PC-9 (cell line): ENCODE results near the gene ALK. TPM values are rescaled to one million over a fixed set of nuclear protein-coding genes. Genes with fewer than 3 reads are reported as not detected.

Experiments used
- BruUV-seq: library from RNA; stranded (reverse); fragments of 400-500 nt; replicated peaks from 2 replicates; lab custom pipeline; 2021; lab: Mats Ljungman, UMichigan
- CTCF ChIA-PET: fragments of 300-600 bp; sonication (Branson Sonifier 250); formaldehyde crosslinking; loops from one replicate; lab custom pipeline; 2022; ENCODE audit warnings: antibody characterized with exemption; lab: Charles Lee
- POLR2A ChIA-PET: fragments of 300-600 bp; sonication (Branson Sonifier 250); formaldehyde crosslinking; loops from one replicate; lab custom pipeline; 2022; ENCODE audit warnings: antibody characterized with exemption; ENCODE audit not compliant: unreplicated experiment; lab: Charles Lee
- DNase-seq, 2 experiments: peaks; one replicate each; pipeline versions ENCODE4 v3.0.0 to v3.0.0-alpha.2; 2015 to 2022; ENCODE audit warnings: mixed read lengths in 1 of 2
- H2AFZ ChIP-seq: fragments of 200-600 bp; sonication (generic); 2 replicates; pipeline ENCODE4 v1.8.1; 2017; ENCODE audit warnings: antibody characterized with exemption
- H3F3A ChIP-seq: fragments of 200-600 bp; sonication (generic); 2 replicates; pipeline ENCODE4 v1.8.1; 2017; ENCODE audit warnings: antibody characterized with exemption, mild to moderate bottlenecking, low read depth; ENCODE audit not compliant: insufficient read depth
- H3K27ac ChIP-seq: fragments of 200-600 bp; sonication (generic); 2 replicates; pipeline ENCODE4 v1.6.1; 2016; ENCODE audit warnings: mixed run types
- H3K27me3 ChIP-seq: fragments of 200-600 bp; sonication (generic); 2 replicates; pipeline ENCODE4 v1.6.1; 2016; ENCODE audit warnings: low read depth, mixed run types; ENCODE audit not compliant: insufficient read depth
- H3K36me3 ChIP-seq: fragments of 200-600 bp; sonication (generic); 2 replicates; pipeline ENCODE4 v1.6.1; 2016; ENCODE audit warnings: low read depth, mixed run types
- H3K4me1 ChIP-seq: fragments of 200-600 bp; sonication (generic); replicated peaks from 2 replicates; pipeline ENCODE4 v1.6.1; 2016; ENCODE audit warnings: mixed run types; ENCODE audit not compliant: insufficient read depth
- H3K4me2 ChIP-seq: fragments of 200-600 bp; sonication (generic); 2 replicates; pipeline ENCODE4 v1.6.1; 2017; ENCODE audit warnings: mixed run types
- H3K4me3 ChIP-seq: fragments of 200-600 bp; sonication (generic); 2 replicates; pipeline ENCODE4 v1.6.1; 2016; ENCODE audit warnings: mixed run types
- H3K79me2 ChIP-seq: fragments of 200-600 bp; sonication (generic); 2 replicates; pipeline ENCODE4 v1.6.1; 2017; ENCODE audit warnings: low read depth, mixed run types
- H3K9me2 ChIP-seq: fragments of 200-600 bp; sonication (generic); 2 replicates; pipeline ENCODE4 v1.8.1; 2017; ENCODE audit warnings: mild to moderate bottlenecking; ENCODE audit not compliant: insufficient read depth
- H3K9me3 ChIP-seq: fragments of 200-600 bp; sonication (generic); 2 replicates; pipeline ENCODE4 v1.8.1; 2016; ENCODE audit warnings: low read depth; ENCODE audit not compliant: insufficient read depth
- H4K20me1 ChIP-seq: fragments of 200-600 bp; sonication (generic); 2 replicates; pipeline ENCODE4 v1.8.1; 2017; ENCODE audit not compliant: insufficient read depth
- EZH2 ChIP-seq: fragments of 200-600 bp; sonication (generic); IDR thresholded peaks from 2 replicates; pipeline ENCODE4 v1.8.0; 2017; ENCODE audit warnings: antibody characterized with exemption, low read depth
- intact Hi-C: fragments of 100-400 bp; cut with micrococcal nuclease; formaldehyde crosslinking; loops from one replicate; pipeline ENCODE4 v1.10.0; 2022; ENCODE audit not compliant: unreplicated experiment
- total RNA-seq: library from RNA; stranded (reverse); gene quantifications from 2 replicates; pipeline ENCODE4 v1.2.3, GENCODE V29; 2021
- TF ChIP-seq, protein P1 (sequence below): fragments of 200-600 bp; sonication (generic); conservative IDR thresholded peaks from 2 replicates; pipeline ENCODE4 v1.6.1; 2017; ENCODE audit warnings: mixed run types, antibody characterized with exemption, mild to moderate bottlenecking, moderate library complexity

Gene ALK
- total RNA-seq, 1 experiment from 2014 or later, result not detected

- Histone ChIP-seq H3K9me2 (no peaks in the 10 kb centered on the region), H4K20me1 (no peaks in the 10 kb centered on the region), H3F3A (no peaks in the 10 kb centered on the region), H3K4me3 (no peak overlapping the region), H3K27ac (no peak overlapping the region), H3K27me3 (0 out of 2 replicates have a peak, but pooled peaks cover 9% of the 10 kb centered on the region), H2AFZ (no peak overlapping the region), H3K79me2 (no peaks in the 10 kb centered on the region), H3K4me1 (no peaks in the 10 kb centered on the region), H3K4me2 (no peak overlapping the region), H3K36me3 (no peaks in the 10 kb centered on the region), H3K9me3 (no peaks in the 10 kb centered on the region)
- BruUV-seq, result no TSS peak
- peak in 1 of 2 experiments; percentile 12 for DNase-seq
- CTCF ChIA-PET, result no interaction called here
- POLR2A ChIA-PET, result no interaction called here
- intact Hi-C loops, result no loop called here
- TF ChIP-seq, protein P1, sequence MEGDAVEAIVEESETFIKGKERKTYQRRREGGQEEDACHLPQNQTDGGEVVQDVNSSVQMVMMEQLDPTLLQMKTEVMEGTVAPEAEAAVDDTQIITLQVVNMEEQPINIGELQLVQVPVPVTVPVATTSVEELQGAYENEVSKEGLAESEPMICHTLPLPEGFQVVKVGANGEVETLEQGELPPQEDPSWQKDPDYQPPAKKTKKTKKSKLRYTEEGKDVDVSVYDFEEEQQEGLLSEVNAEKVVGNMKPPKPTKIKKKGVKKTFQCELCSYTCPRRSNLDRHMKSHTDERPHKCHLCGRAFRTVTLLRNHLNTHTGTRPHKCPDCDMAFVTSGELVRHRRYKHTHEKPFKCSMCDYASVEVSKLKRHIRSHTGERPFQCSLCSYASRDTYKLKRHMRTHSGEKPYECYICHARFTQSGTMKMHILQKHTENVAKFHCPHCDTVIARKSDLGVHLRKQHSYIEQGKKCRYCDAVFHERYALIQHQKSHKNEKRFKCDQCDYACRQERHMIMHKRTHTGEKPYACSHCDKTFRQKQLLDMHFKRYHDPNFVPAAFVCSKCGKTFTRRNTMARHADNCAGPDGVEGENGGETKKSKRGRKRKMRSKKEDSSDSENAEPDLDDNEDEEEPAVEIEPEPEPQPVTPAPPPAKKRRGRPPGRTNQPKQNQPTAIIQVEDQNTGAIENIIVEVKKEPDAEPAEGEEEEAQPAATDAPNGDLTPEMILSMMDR, result no peak
- no peak for TF ChIP-seq EZH2
Measured at GRCh38 chr2:29459445-29460179, 461.8 kb downstream of the ALK start.

DNA sequence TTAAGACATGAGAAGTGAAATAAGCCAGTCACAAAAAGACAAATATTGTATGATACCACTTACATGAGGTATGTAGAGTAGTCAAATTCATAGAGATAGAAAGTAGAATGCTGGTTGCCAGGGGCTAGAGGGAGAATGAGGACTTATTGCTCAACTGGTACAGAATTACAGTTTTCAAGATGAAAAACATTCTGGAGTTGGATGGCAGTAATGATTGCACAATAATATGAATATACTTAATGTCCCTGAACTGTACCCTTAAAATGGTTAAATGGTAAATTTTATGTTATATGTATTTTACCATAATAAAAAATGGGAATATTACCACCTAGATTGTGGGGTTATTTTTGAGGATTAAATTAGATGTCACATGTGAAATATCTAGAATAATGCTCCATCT lies 465.0 kb downstream of the ALK start:
- no peaks in the 10 kb centered on the region for H3K36me3 ChIP-seq
- no peak for TF ChIP-seq EZH2
- TF ChIP-seq, protein P1, result no peak
- CTCF ChIA-PET, result no interaction called here
- no peak overlapping the region for H3K4me3 ChIP-seq
- no peaks in the 10 kb centered on the region for H3K9me3 ChIP-seq
- H3K4me2 ChIP-seq, result no peak overlapping the region
- POLR2A ChIA-PET, result no interaction called here
- intact Hi-C loops, result no loop called here
- H3F3A ChIP-seq, result no peaks in the 10 kb centered on the region
- peaks cover 32% of the 10 kb centered on the region for H3K27me3 ChIP-seq
- DNase-seq, result no peak
- H2AFZ ChIP-seq, result no peak overlapping the region
- H4K20me1 ChIP-seq, result no peaks in the 10 kb centered on the region
- no peak overlapping the region for H3K27ac ChIP-seq
- H3K4me1 ChIP-seq, result no peaks in the 10 kb centered on the region
- no peaks in the 10 kb centered on the region for H3K9me2 ChIP-seq
- no TSS peak for BruUV-seq
- H3K79me2 ChIP-seq, result no peaks in the 10 kb centered on the region

DNA sequence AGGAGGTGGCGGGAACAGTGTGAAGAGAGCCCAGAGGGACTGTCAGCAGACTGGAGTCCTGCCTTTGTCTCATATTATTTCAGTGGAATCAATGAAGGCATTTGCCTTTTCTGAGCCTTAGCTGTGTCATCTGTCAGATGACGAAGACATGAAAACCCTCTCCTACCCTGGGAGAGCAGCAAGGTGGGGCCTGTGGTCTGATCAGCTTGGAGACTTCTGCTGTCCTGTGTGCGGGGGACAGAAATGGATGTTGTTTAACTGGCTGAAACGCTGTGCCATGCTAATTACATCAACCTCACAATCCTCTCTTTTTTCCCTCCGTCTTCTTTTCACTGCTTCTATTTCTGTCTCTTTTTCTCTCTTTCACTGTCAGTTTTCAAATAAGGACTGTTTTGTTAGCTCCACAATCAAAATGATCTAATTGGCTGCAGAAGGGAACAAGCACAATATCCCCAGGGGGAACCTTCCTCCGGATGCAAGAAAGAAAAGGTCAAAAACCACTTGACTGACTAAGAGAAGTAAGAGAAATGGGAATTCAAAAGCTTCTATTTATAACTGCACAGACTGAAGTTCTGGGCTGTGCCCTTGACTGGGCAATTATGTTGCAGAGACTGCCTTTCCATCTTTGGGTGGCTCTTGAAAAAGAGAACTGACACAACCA lies 466.1 kb downstream of the ALK start:
- no peak for DNase-seq
- intact Hi-C loops, result no loop called here
- ChIA-PET CTCF (no interaction called here), POLR2A (no interaction called here)
- no peak overlapping the region for H3K4me3 ChIP-seq
- H3K27me3 ChIP-seq, result peaks cover 42% of the 10 kb centered on the region
- no TSS peak for BruUV-seq
- TF ChIP-seq, protein P1, result no peak
- TF ChIP-seq EZH2, result no peak
- no peaks in the 10 kb centered on the region for H3K4me1 ChIP-seq
- H3K79me2 ChIP-seq, result no peaks in the 10 kb centered on the region
- no peaks in the 10 kb centered on the region for H3K36me3 ChIP-seq
- no peaks in the 10 kb centered on the region for H3K9me2 ChIP-seq
- no peaks in the 10 kb centered on the region for H4K20me1 ChIP-seq
- H3F3A ChIP-seq, result no peaks in the 10 kb centered on the region
- H3K4me2 ChIP-seq, result no peak overlapping the region
- H3K9me3 ChIP-seq, result no peaks in the 10 kb centered on the region
- H2AFZ ChIP-seq, result no peak overlapping the region
- no peak overlapping the region for H3K27ac ChIP-seq
